ENCODE measurements around the gene DDX51.

DDX51 gene

GRCh38 chr12:132099739-132100138 is 44.4 kb downstream of the DDX51 start:
- no peak for FAIRE-seq
- TF ChIP-seq CTCF (IDR thresholded peaks at IDR 0.05; ENCODE audit: insufficient read depth, missing control alignments) = no peak
- DNase-seq (ENCODE audit: insufficient read length, low spot score) = no peak

- no peak for FAIRE-seq
- TF ChIP-seq CTCF (IDR thresholded peaks at IDR 0.05; ENCODE audit: insufficient read depth, missing control alignments) = no peak
- DNase-seq (ENCODE audit: insufficient read length, low spot score) = no peak
Measured at GRCh38 chr12:132095520-132096409, 48.4 kb downstream of the DDX51 start.

- DNase-seq (ENCODE audit: insufficient read length, low spot score) = no peak
- TF ChIP-seq CTCF (IDR thresholded peaks at IDR 0.05; ENCODE audit: insufficient read depth, missing control alignments) = no peak
- no peak for FAIRE-seq
Measured at GRCh38 chr12:132094269-132094891, 49.7 kb downstream of the DDX51 start.

- FAIRE-seq (no peak), DNase-seq (ENCODE audit: insufficient read length, low spot score) (no peak)
- TF ChIP-seq CTCF (IDR thresholded peaks at IDR 0.05; ENCODE audit: insufficient read depth, missing control alignments) = no peak
Measured at GRCh38 chr12:132089407-132089910, 54.7 kb downstream of the DDX51 start.

Measured in D721Med (cell line).